HEK293 (cell line): ENCODE measurements around the gene TTC34.

Experiments
- CTCF ChIP-seq: fragments of 450-650 bp; formaldehyde crosslinking; IDR thresholded peaks from 2 replicates; pipeline ENCODE4 v1.5.1; 2016; ENCODE audit warnings: missing biosample characterization, missing genetic modification characterization
- ZNF114 ChIP-seq: fragments of 450-650 bp; formaldehyde crosslinking; IDR thresholded peaks from 2 replicates; pipeline ENCODE4 v1.5.0; 2017; ENCODE audit warnings: missing biosample characterization, missing genetic modification characterization
- ZNF175 ChIP-seq: fragments of 450-650 bp; formaldehyde crosslinking; IDR thresholded peaks from 2 replicates; pipeline ENCODE4 v1.5.1; 2016; ENCODE audit warnings: missing biosample characterization, missing genetic modification characterization
- ZNF747 ChIP-seq: fragments of 450-650 bp; formaldehyde crosslinking; IDR thresholded peaks from 2 replicates; pipeline ENCODE4 v1.5.1; 2016; ENCODE audit warnings: missing biosample characterization, missing genetic modification characterization
- ZNF76 ChIP-seq: fragments of 450-650 bp; formaldehyde crosslinking; IDR thresholded peaks from 2 replicates; pipeline ENCODE4; 2016; ENCODE audit warnings: low read depth, missing biosample characterization, missing genetic modification characterization, borderline replicate concordance

DNA sequence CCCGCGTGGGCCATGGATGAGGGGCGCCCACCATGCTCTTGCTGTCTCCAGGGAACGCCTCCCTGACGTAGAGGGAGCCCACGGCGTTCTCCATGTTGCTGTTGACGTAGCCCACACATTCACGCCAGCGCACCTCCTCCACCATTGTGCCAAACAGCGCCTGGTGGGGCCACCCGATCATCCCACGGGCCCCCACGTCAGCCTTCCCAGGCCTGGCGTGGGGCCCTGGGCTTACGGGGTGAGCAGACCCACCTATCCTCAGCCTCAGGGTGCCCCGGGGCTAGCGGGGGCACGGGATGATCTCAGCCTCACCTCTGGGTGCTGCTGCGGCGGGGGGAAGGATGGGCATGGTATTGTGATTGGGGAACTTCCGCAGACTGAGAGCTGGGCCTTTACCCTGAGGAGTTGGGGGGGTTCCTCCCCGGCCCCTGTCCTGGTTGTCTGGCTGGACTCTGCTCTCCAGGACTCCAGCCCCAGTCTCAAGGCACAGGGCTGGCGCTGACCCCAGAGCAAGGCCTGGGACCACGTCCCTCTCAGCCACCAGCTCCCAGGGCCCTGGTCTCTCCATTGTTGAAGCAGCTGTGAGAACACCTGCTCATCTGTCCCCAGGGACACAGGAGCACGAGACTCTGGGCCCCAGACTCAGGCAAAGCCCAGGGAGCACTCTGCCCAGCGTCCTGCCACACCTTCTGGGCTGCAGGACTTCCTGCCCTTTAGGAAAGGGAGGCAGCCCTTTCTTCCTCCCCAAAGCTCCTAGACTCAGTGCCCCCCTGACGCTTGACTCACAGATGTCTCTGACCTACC is 204.8 kb downstream of the TTC34 start:
- no peak for TF ChIP-seq CTCF (tag by site-specific recombination)
- TF ChIP-seq ZNF747 = no peak
- no peak for TF ChIP-seq ZNF175
- TF ChIP-seq ZNF114 (tag by site-specific recombination) = no peak
- TF ChIP-seq ZNF76 (tag by site-specific recombination) = no peak
